ENCODE measurements around the gene OR6S1. TPM values are rescaled to one million over a fixed set of nuclear protein-coding genes. Genes with fewer than 3 reads are reported as not detected.

OR6S1 gene
- polyA plus RNA-seq, 1 donor (not counting 4 experiments of a cell fraction or from before 2014, with no cell fraction given), result not detected

- Histone ChIP-seq H3K27me3 (ENCODE audit: control insufficient read depth, extremely low read depth, insufficient read depth, low read length) (peaks cover 9% of the 10 kb centered on the region), H3K79me2 (ENCODE audit: control insufficient read depth, insufficient read depth, low read length) (no peaks in the 10 kb centered on the region), H3K4me2 (ENCODE audit: control insufficient read depth, extremely low read depth, insufficient read depth, low read depth, low read length) (peak overlapping the region; percentile 58), H3K9me3 (ENCODE audit: control insufficient read depth, low read depth, low read length) (no peaks in the 10 kb centered on the region), H3K4me1 (ENCODE audit: control insufficient read depth, extremely low read depth, insufficient read depth, low read length) (no peaks in the 10 kb centered on the region), H3K9ac (ENCODE audit: control insufficient read depth, extremely low read depth, insufficient read depth, low read length) (no peak overlapping the region), H3K9me1 (ENCODE audit: control insufficient read depth, extremely low read depth, insufficient read depth, low read length) (no peaks in the 10 kb centered on the region), H3K36me3 (ENCODE audit: control insufficient read depth in 2 of 2, extremely low read depth in 1 of 2, insufficient read depth in 2 of 2, low read length in 2 of 2) (no peaks in the 10 kb centered on the region), H3K27ac (ENCODE audit: control insufficient read depth, insufficient read depth, low read length) (no peak overlapping the region), H3K4me3 (ENCODE audit: control insufficient read depth in 2 of 3, extremely low read depth in 1 of 3, insufficient read depth in 2 of 3, low read depth in 1 of 3, low read length in 3 of 3) (no peak overlapping the region), H4K20me1 (ENCODE audit: control insufficient read depth, extremely low read depth, insufficient read depth, low read length) (no peaks in the 10 kb centered on the region), H2AFZ (ENCODE audit: control insufficient read depth, low read length) (no peak overlapping the region)
- DNase-seq (ENCODE audit: low read depth, low spot score), result no peak
- TF ChIP-seq CTCF (optimal IDR thresholded peaks at IDR 0.05 in 1 of 3, IDR thresholded peaks at IDR 0.05 in 1 of 3, conservative IDR thresholded peaks at IDR 0.05 in 1 of 3; ENCODE audit: extremely low read depth in 1 of 3, insufficient read depth in 2 of 3, low read length in 3 of 3) (no peak), EZH2 (IDR thresholded peaks at IDR 0.05; ENCODE audit: low read length) (no peak)
- dilution Hi-C loops (cut with MboI; ENCODE audit: extremely low pct_ligation_motif_present, low sequenced_read_pairs), result no loop called here
- no peak for FAIRE-seq
Observed at GRCh38 chr14:20658246-20658645, 16.8 kb upstream of the OR6S1 start.

GRCh38 chr14:20657216-20658211 lies 16.0 kb upstream of the OR6S1 start:
- Histone ChIP-seq H4K20me1 (ENCODE audit: control insufficient read depth, extremely low read depth, insufficient read depth, low read length) (no peaks in the 10 kb centered on the region), H3K27ac (ENCODE audit: control insufficient read depth, insufficient read depth, low read length) (no peak overlapping the region), H3K9ac (ENCODE audit: control insufficient read depth, extremely low read depth, insufficient read depth, low read length) (no peak overlapping the region), H3K27me3 (ENCODE audit: control insufficient read depth, extremely low read depth, insufficient read depth, low read length) (peaks cover 9% of the 10 kb centered on the region), H3K4me3 (ENCODE audit: control insufficient read depth in 2 of 3, extremely low read depth in 1 of 3, insufficient read depth in 2 of 3, low read depth in 1 of 3, low read length in 3 of 3) (peak overlapping the region; percentile 8 to 41 (median 29)), H3K4me2 (ENCODE audit: control insufficient read depth, extremely low read depth, insufficient read depth, low read depth, low read length) (peak overlapping the region; percentile 58), H3K4me1 (ENCODE audit: control insufficient read depth, extremely low read depth, insufficient read depth, low read length) (no peaks in the 10 kb centered on the region), H3K79me2 (ENCODE audit: control insufficient read depth, insufficient read depth, low read length) (no peaks in the 10 kb centered on the region), H3K36me3 (ENCODE audit: control insufficient read depth in 2 of 2, extremely low read depth in 1 of 2, insufficient read depth in 2 of 2, low read length in 2 of 2) (no peaks in the 10 kb centered on the region), H2AFZ (ENCODE audit: control insufficient read depth, low read length) (peak overlapping the region; percentile 54), H3K9me1 (ENCODE audit: control insufficient read depth, extremely low read depth, insufficient read depth, low read length) (no peaks in the 10 kb centered on the region), H3K9me3 (ENCODE audit: control insufficient read depth, low read depth, low read length) (no peaks in the 10 kb centered on the region)
- FAIRE-seq, result peak; percentile 26
- DNase-seq (ENCODE audit: low read depth, low spot score), result peak; percentile 76
- TF ChIP-seq EZH2 (IDR thresholded peaks at IDR 0.05; ENCODE audit: low read length) (no peak), CTCF (optimal IDR thresholded peaks at IDR 0.05 in 1 of 3, IDR thresholded peaks at IDR 0.05 in 1 of 3, conservative IDR thresholded peaks at IDR 0.05 in 1 of 3; ENCODE audit: extremely low read depth in 1 of 3, insufficient read depth in 2 of 3, low read length in 3 of 3) (peak; percentile 70 to 82 (median 79))
- dilution Hi-C loops (cut with MboI; ENCODE audit: extremely low pct_ligation_motif_present, low sequenced_read_pairs), result no loop called here

Data from keratinocyte (primary cell).